AG09319 (cell line): ENCODE measurements around the gene HOXB6.

Experiments
- DNase-seq: peaks from one replicate; pipeline ENCODE4 v3.0.0-alpha.2; 2010; ENCODE audit warnings: low read depth; ENCODE audit errors: extremely low read depth
- CTCF ChIP-seq: IDR thresholded peaks from 2 replicates; pipeline ENCODE4 v1.5.1; 2011; ENCODE audit warnings: low read depth, mild to moderate bottlenecking, inconsistent platforms, low read length, moderate library complexity

Gene HOXB6

GRCh38 chr17:48609033-48609432 lies 4.2 kb upstream of the HOXB6 start:
- no peak for DNase-seq
- no peak for TF ChIP-seq CTCF

GRCh38 chr17:48608494-48608834 lies 3.7 kb upstream of the HOXB6 start:
- DNase-seq: no peak
- no peak for TF ChIP-seq CTCF

- no peak for DNase-seq
- TF ChIP-seq CTCF: no peak
Measured at GRCh38 chr17:48606892-48607614, 2.3 kb upstream of the HOXB6 start.

DNA sequence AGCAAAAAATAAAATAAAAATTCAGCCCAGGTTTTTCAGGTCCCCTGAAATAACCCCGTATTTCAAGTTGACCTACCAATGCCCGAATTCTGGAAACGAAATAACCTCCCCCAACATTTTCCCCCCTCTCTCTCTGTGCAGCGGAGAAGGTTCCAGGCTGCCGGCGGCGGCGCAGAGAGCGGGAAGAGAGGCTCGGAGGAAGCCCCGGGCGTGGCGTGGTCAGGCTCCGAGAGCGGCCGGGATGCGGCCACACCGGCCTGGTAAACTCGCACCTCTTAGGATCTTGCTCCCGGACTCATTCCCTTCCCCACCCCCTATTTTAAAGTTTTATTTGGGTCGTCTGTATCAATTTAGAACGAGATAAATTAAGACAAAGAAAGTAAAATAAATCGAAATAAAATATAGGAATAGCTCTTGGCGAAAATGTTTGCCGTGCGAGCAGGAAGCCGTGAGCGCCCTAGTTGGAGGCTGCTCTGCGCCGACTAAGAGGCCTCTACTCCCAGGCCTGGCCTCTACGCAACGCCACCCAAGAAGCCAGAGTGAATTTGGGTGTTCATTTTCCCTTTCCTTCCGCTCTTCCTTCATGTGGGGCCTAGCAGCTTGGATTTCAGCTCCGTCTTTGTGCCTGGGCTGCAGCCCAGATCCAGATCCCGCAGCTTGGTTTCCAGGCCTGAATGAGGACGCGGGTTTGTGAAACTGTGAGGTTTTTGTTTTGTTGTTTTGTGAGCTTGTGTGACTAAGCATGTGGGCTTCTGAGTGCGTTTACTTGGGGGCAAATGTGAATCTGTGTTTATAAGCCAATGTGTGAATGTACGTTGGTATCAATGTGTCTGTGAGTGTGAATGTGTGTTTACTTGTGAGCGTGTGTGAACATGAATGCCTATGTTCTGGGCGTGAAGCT lies 1.5 kb upstream of the HOXB6 start:
- no peak for DNase-seq
- TF ChIP-seq CTCF: no peak

GRCh38 chr17:48605409-48605919 lies 678 bp upstream of the HOXB6 start:
- no peak for DNase-seq
- no peak for TF ChIP-seq CTCF

DNA sequence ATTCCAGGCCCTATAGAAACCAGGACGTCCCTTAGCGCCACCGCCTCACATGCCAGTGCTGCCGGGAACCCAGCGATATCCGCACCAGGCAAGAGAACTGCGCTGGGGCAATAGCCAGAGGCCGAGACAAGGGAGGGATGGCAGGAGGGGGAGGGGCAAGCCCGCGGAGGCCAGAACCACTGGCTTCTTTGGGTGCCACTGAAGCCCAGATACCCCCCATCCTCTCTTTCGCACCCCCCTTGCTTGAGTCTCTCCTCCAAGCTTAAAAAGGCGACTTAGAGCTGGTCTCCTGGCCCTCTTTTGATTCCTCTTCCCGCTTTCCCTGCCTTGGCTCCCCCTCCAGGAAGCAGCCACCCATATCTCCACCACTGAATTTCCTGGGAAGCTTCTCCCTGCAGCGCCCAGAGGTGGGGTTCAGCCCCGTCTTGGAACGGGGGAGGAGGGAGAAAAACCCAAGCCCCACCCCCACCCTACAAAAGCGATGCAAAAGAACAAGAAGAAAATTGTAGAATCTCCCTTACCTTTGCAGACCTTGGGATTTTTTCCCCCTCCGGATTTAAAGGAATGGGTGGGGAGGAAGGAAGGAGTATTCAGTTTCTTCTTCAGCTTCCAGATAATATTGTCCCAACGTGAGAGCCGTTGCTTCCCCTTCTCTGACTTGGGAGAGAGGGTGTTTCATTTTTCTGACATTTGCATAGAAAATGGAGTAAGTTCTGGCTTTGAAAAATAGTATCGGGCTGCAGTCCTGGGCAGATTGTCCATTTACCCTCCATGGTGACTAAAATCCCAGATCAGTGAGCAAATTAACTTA lies 622 bp downstream of the HOXB6 start:
- no peak for DNase-seq

More for the DNA sequence above, 622 bp downstream of the HOXB6 start:
- no peak for TF ChIP-seq CTCF
